Renal cortical epithelial cell (primary cell): ENCODE measurements around the gene KCTD11. TPM values are rescaled to one million over a fixed set of nuclear protein-coding genes. Genes with fewer than 3 reads are reported as not detected.
"Not testable (repeated sequence)": the region's sequence is repeated elsewhere in the genome, so short reads cannot be mapped to it uniquely, and the experiment has no call there.

ENCODE experiments used
- DNase-seq: peaks from one replicate; pipeline ENCODE4 v3.0.0-alpha.2; 2011; ENCODE audit warnings: low read depth
- total RNA-seq: library from RNA; depleted of rRNA; stranded (reverse); fragments of >200 nt; gene quantifications from 2 replicates; pipeline ENCODE4 v1.2.3, GENCODE V29; 2014

KCTD11 gene
- total RNA-seq, 1 donor from 2014 or later: 13.7 TPM

GRCh38 chr17:7343250-7343649 is 8.7 kb upstream of the KCTD11 start:
- DNase-seq: no peak

- DNase-seq: no peak
These were observed 5.0 kb upstream of the KCTD11 start for GRCh38 chr17:7346761-7347614.

DNA sequence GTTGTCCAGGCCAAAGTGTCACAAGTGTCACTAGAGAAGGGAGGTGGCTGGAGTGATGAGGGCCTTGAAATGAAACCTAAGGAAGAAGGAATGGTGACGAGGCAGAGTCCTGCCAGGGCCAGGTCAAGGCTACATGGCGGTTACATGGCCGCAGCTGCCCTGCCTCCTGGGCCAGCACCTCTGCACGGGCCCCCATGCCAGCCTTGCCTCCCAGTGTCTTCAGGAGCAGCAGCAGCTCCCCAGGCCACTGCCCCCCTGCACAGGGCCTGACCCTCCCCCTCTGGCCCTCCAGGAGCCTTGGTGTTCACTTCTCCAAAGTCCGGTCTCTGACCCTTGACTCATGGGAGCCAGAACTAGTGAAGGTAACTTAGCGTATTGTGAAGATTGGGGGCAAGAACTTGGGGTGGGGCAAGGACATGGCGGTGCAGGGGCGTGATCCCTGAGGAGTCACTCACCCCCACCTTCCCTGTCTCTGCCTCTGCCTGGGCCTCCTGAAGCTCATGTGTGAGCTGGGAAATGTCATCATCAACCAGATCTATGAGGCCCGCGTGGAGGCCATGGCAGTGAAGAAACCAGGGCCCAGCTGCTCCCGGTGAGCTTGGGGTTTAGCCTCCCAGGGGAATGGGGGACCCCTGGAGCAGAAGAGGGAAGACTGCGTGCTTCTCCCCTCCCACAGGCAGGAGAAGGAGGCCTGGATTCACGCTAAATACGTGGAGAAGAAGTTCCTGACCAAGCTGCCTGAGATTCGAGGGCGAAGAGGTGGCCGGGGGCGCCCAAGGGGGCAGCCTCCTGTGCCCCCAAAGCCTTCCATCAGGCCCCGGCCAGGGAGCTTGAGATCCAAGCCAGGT is 4.1 kb upstream of the KCTD11 start:
- DNase-seq: no peak

DNA sequence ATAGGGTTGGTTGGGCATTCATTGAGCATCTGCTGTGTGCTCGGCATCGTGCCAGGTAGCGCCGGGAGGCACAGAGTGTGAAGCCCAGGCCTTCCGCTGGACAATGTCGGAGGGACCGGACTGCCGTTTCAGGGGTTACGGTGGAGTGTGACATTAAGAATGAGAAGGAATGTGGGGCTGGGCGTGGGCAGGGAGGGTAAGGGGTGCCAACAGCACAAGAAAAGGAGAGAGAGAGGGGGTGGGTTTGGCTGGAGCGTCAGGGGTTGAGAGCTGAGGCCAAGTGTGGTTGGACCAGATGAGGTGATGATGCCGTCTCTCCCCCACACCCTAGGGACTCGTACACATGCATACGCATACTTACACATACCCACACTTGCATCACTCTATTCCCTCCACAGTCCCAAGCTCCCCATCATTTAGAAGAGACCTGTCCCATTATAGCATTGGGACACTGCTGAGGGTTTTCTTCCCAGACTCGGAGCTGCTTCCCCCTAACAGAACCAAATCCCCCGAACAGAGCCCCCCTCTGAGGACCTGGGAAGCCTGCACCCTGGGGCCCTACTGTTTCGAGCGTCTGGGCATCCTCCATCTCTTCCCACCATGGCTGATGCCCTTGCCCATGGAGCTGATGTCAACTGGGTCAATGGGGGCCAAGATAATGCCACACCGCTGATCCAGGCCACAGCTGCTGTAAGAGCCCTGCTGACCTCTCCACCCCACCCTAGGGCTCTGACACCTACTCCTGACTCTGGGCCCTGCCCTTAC is 3.3 kb upstream of the KCTD11 start:
- DNase-seq: no peak

DNA sequence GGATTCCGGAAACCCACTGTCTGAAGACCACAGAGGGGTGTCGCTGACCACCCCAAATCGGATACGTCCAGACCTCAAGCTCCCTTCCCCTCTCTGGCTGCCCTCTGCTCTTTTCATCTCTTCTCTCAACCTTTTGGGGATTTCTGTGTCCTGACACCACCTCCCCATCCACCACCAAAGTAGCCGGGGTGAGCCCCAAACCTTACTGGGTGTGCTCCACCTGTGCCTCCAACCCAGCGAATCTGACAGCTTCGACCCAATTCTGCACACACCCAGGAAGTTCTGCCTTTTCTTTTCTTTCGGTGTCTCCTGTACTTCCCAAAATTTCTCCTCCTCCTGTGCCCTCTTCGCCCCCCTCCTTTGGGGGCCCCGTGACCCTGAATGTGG is 534 bp downstream of the KCTD11 start:
- DNase-seq: no peak

DNA sequence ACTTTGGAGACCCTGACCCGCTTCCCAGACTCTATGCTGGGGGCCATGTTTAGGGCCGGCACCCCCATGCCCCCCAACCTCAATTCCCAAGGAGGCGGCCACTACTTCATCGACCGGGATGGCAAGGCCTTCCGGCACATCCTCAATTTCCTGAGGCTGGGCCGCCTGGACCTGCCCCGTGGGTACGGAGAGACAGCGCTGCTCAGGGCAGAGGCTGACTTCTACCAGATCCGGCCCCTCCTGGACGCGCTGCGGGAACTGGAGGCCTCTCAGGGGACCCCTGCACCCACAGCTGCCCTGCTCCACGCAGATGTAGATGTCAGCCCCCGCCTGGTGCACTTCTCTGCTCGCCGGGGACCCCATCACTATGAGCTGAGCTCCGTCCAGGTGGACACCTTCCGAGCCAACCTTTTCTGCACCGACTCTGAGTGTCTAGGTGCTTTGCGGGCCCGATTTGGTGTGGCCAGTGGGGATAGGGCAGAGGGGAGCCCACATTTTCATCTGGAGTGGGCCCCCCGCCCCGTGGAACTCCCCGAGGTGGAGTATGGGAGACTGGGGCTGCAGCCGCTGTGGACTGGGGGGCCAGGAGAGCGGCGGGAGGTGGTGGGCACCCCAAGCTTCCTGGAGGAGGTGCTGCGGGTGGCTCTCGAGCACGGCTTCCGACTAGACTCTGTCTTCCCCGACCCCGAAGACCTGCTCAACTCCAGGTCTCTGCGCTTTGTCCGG is 1.1 kb downstream of the KCTD11 start:
- no peak for DNase-seq

DNA sequence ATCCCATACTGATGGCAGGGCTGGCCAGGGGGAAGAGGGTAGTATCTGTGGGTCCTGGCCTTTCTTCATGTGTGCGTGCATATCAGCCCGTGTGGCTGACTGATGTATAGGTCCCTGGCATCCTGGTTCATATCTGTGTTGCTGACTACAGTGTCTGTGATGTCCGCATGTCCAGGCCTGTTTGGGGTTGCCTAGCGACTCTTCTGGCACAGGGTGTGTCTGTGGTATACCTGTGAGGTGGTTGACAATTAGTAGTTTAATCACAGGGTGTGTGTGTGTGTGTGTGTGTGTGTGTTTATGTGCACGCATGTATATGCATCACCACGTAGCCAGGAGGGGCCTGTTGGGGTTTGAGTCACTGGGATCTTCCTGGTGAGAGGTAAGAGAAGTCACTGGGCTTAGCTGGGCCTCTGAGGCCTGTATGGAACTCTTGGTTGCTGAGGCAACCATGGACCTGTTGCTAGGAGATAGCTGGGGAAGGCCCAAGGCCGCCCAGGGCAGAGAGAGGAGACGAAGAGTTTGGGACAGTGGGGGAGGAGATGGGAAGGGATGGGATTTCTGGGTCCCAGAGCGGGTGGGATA is 2.4 kb downstream of the KCTD11 start:
- DNase-seq: no peak

- DNase-seq: no peak
These were observed 3.1 kb downstream of the KCTD11 start, which contains the start of gene TMEM95 for GRCh38 chr17:7355053-7355452. TSS of gene TMEM95 (plus strand) at chr17:7355156. CDS start at chr17:7355205, 49 bp downstream.

DNA sequence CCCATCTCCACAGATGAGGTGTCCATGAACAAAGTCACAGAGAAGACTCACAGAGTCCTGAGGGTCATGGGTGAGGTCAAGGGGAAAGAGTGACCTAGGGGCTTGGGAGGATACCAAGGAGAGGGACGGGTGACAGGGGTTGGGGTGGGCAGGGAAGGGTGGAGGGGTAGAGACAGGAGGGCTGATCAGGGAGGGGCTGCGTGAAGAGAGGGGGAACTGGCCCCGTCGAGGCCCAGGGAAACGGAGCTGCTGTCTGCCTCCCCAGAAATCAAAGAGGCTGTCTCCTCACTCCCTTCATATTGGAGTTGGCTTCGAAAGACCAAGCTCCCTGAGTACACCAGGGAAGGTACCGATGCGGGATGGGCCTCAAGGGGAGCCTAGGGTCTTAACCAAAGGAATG is 3.6 kb downstream of the KCTD11 start:
- DNase-seq: no peak

DNA sequence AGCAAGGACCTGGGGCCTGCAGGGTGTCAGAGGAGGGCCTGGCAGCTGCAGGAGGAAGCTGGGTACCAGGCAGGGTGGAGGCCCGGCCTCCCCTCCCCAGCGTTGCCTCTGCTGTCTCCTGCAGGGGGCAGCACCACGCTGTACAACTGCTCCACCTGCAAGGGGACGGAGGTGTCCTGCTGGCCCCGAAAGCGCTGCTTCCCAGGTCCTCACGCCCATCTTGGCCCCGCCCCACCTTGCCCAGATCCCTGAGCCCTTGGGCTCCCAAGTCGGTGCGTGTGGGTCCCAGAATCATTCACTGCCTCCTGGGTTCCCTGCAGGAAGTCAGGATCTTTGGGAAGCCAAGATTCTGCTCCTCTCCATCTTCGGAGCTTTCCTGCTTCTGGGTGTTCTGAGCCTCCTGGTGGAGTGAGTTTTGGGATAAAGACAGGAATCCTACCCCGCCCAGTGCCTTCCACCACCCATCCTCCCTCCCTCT is 4.1 kb downstream of the KCTD11 start:
- peak; percentile 46 for DNase-seq

GRCh38 chr17:7356756-7357155 is 4.8 kb downstream of the KCTD11 start:
- DNase-seq: no peak

DNA sequence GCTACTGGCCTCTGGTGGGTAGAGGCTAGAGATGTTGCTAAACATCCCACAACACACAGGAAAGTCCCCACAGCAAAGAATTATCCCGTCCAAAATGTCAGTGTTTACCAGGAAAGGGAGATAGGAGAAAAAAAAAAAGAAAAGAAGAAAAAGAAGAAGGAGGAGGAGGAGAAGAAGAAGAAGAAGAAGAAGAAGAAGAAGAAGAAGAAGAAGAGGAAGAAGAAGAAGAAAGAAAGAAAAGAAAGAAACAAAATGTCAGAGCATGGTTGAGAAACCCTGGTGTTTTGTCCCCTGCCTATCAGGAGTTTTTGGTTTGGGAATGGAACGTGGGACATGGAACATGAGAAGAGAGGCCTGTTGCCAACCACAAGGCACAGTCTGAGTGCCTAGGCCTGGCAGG is 5.4 kb downstream of the KCTD11 start:
- DNase-seq: no peak

DNA sequence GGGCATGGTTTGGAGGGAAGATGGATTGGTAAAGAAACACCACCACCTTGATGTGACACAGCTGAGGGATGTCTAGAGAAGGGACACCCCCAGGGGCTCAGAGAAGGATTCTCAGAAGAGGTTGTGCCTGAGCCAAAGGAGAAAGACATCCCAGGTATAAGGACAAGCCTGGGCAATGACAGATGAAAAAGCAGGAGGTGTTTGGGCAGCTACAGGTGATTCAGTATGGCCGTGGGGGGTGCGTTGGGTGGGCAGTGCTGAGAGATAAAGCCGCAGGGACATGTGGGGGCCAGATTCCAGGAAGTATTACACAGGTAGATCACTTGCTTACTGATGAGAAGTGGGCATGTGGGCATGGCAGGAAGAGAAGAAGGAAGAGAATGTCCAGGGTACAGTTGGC is 9.9 kb downstream of the KCTD11 start:
- no peak for DNase-seq

- no peak for DNase-seq
These were observed 11.3 kb downstream of the KCTD11 start for GRCh38 chr17:7363311-7363710.

DNA sequence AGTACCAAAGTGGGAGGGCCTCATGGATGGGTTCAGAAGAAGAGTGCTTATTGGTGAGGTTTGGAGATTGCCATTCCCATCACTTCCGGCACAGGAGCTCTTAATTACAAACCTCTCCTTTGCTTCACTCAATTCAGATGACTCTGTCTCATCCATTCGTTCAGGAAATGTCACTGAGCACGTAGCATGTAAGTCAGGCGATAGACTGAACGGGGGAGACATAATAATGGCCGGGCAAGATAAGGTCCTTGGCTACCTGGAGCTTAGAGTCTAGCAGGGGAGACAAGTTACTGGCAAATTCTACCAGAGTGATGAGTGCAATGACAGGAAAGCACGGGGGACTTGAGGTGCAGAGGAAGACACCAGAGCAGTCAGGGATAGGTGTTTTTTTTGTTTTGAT is 14.0 kb downstream of the KCTD11 start:
- DNase-seq: not testable (repeated sequence)

GRCh38 chr17:7367083-7367482 is 15.1 kb downstream of the KCTD11 start:
- DNase-seq: no peak

DNA sequence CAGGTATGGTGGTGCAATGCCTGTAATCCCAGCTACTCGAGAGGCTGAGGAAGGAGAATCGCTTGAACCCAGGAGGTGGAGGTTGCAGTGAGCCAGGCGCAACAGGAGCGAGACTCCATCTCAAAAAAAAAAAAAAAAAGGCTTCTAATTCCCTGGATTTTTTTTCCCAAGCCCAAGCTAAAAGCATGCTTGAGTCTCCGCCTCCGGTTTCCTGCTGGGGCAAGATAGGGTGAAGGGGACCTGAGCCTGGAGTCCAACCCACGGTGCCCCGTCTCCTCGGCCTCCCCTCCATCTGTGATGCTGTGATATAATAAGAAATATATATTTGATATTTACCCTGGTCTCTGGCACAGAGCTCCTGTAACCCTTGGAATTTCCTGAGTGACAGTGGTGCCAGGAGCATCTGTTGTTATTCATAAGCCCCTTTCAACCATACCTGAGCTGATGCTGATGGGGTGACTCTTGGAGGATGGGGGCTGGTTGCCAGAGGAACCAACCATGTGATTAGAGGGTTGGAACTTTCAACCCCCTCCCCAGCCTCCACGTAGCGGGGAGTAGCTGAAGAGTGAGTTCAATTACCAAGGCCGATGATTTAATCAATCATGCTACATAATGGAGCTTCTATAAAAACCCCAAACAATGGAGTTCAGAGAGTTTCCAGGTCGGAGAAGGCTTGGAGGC is 16.1 kb downstream of the KCTD11 start:
- no peak for DNase-seq

DNA sequence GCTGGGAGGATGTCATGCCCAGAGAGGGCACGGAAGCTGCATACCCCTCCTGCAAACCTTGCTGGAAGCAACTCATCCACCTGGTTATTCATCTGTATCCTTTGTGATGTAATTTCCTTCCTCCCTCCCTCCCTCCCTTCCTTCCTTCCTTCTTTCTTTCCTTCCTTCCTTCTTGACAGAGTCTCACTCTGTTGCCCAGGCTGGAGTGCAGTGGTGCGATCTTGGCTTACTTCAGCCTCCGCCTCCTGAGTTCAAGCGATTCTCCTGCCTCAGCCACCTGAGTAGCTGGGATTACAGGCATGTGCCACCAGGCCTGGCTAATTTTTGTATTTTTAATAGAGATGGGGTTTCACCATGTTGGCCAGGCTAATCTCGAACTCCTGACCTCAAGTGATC is 16.6 kb downstream of the KCTD11 start:
- not testable (repeated sequence) for DNase-seq

GRCh38 chr17:7369825-7370224 is 17.9 kb downstream of the KCTD11 start:
- DNase-seq: no peak

DNA sequence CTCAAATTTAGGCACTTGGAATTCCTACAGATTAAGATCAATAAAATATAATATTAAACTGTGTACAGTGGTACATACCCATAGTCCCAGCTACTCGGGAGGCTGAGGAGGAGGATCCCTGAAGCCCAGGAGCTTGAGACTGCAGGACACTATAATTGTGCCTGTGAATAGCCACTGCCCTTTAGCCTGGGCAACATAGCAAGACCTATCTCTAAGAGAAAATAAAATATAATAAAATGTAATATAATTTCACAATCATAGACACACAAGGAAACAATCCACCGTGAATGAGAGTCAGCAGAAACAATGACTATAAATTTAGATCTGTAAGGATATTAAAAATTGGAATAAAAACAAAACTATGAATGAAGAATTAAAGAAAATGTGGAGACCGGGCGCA is 18.9 kb downstream of the KCTD11 start:
- no peak for DNase-seq
